Cardiac fibroblast (primary cell): ENCODE data around the gene ZFR2.

Experiments used
- DNase-seq, 2 donors: peaks; one replicate each; pipeline versions ENCODE4 v3.0.0 to v3.0.0-alpha.2; 2010; ENCODE audit warnings: low read depth in 2 of 2
- H3K4me3 ChIP-seq, 2 donors: replicated peaks in 1 of 2; 1 replicate in 1 of 2; 2 replicates in 1 of 2; pipeline ENCODE4 v1.5.1; 2011; ENCODE audit warnings: low read depth in 2 of 2, low read length in 2 of 2, mild to moderate bottlenecking in 2 of 2, moderate library complexity in 1 of 2
- TF ChIP-seq, protein P1 (sequence below): IDR thresholded peaks from one replicate; pipeline ENCODE4 v1.5.1; 2011; ENCODE audit warnings: low read depth, mild to moderate bottlenecking, low read length, inconsistent platforms

Gene ZFR2

GRCh38 chr19:3831601-3832000, 37.2 kb downstream of the ZFR2 start:
- TF ChIP-seq, protein P1, sequence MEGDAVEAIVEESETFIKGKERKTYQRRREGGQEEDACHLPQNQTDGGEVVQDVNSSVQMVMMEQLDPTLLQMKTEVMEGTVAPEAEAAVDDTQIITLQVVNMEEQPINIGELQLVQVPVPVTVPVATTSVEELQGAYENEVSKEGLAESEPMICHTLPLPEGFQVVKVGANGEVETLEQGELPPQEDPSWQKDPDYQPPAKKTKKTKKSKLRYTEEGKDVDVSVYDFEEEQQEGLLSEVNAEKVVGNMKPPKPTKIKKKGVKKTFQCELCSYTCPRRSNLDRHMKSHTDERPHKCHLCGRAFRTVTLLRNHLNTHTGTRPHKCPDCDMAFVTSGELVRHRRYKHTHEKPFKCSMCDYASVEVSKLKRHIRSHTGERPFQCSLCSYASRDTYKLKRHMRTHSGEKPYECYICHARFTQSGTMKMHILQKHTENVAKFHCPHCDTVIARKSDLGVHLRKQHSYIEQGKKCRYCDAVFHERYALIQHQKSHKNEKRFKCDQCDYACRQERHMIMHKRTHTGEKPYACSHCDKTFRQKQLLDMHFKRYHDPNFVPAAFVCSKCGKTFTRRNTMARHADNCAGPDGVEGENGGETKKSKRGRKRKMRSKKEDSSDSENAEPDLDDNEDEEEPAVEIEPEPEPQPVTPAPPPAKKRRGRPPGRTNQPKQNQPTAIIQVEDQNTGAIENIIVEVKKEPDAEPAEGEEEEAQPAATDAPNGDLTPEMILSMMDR: no peak
- H3K4me3 ChIP-seq: no peak overlapping the region
- DNase-seq: no peak

DNA sequence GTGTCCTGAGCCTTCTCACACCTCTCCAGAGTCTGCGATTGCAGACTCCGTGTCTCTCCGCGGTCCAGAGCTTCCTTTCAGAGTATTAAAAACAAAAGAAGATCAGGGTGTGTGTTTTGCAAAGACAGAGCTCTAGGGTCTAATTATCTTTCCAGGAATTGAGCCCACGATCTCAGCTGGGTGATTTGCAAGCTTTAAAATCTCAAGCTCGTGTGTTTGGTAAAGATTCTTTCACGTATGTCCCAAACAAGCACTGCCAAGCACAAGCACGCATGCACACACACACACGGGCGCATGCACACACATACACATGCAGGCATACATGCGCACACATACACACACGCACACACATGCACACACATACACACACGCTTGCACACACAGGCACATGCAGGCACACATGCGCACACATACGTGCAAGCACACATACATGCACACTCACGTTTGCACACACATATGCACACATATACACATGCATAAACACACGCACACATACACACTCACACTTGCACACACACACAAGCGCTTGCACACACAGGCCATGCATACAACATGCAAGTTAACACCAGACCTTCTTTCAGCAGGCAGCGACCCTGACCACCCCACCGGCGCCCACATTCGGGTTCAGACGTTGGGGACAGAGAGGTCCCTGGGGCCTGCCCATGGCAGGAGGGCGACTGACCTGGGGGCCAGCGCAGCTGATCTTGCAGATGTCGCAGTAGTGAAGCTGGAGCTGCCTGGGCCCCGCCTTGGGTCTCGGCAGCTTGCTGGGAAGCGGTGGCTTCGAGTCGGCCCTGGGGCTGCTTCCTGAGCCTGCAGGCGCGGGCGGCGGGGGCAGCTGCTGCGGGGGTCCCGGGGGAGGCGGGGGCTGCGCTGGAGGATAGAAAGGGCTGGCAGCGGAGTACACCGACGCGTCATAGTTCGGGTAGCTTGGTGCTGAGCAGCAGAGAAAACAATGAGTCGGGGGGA, 37.9 kb downstream of the ZFR2 start:
- H3K4me3 ChIP-seq: no peak overlapping the region
- TF ChIP-seq, protein P1: no peak
- DNase-seq: no peak

GRCh38 chr19:3827306-3827705, 41.5 kb downstream of the ZFR2 start:
- no peak overlapping the region for H3K4me3 ChIP-seq
- TF ChIP-seq, protein P1: no peak
- DNase-seq: no peak

GRCh38 chr19:3826163-3826562, 42.7 kb downstream of the ZFR2 start:
- DNase-seq: no peak
- TF ChIP-seq, protein P1: no peak

GRCh38 chr19:3825286-3825956, 43.4 kb downstream of the ZFR2 start:
- DNase-seq: no peak
- TF ChIP-seq, protein P1: no peak
- no peak overlapping the region for H3K4me3 ChIP-seq

More at GRCh38 chr19:3826163-3826562, 42.7 kb downstream of the ZFR2 start:
- no peak overlapping the region for H3K4me3 ChIP-seq

GRCh38 chr19:3823350-3823713, 45.5 kb downstream of the ZFR2 start:
- TF ChIP-seq, protein P1: no peak

More at GRCh38 chr19:3823350-3823713, 45.5 kb downstream of the ZFR2 start:
- H3K4me3 ChIP-seq: no peak overlapping the region
- DNase-seq: no peak
